AG09309 (cell line): ENCODE measurements around the gene DGKG.

Experiments used
- DNase-seq: peaks from one replicate; pipeline ENCODE4 v3.0.0-alpha.2; 2010; ENCODE audit warnings: low read depth
- H3K4me3 ChIP-seq: 2 replicates; pipeline ENCODE4 v1.5.1; 2011; ENCODE audit warnings: mild to moderate bottlenecking, low read depth, low read length, moderate library complexity; ENCODE audit not compliant: control insufficient read depth
- TF ChIP-seq, protein P1 (sequence below): IDR thresholded peaks from 2 replicates; pipeline ENCODE4 v1.5.1; 2011; ENCODE audit warnings: mild to moderate bottlenecking, low read depth, low read length, inconsistent platforms; ENCODE audit not compliant: insufficient read depth, control insufficient read depth; ENCODE audit errors: missing control alignments

Gene DGKG

DNA sequence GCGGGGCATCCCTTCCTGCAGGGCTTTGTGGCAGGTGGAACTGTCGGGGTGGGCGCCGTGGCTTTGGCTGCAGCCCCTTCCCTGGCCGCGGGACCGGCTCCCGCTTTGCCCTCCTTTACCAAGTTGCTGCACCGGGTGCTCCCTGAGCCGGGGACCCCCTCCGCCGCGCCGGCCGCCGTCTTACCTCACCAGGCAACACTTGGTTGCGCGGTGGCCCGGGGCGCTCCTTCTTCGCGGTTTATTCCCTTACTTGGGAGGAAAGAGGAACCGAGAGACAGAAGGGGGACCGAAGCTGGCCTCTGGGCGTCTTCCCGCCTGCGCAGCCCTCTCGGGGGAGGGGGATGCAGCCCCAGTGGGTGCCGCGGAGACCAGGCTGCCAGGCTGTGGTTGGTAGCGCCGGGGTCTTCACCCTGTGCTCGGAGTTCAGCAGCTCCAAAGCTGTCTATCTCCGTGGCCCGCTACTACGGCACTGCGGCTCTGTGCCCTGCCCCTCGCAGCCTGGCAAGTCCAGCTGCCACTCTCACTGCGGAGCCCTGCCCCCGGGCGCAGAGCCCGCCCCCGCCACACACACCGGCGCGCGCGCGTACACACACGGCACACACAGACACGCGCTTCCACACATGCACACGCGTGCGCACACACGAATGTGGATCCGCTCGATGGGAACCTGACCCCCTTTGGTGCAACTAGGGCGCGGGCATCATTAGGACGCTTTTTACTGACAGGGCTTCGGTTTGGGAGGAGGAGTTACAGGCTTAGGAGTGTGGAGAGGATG, at the start of gene DGKG:
Gene DGKG (minus strand): TSS at position 473 of the 775 bp plus-strand sequence. CDS start 41,775 bp downstream, outside the sequence.
- no peak for DNase-seq
- TF ChIP-seq, protein P1, sequence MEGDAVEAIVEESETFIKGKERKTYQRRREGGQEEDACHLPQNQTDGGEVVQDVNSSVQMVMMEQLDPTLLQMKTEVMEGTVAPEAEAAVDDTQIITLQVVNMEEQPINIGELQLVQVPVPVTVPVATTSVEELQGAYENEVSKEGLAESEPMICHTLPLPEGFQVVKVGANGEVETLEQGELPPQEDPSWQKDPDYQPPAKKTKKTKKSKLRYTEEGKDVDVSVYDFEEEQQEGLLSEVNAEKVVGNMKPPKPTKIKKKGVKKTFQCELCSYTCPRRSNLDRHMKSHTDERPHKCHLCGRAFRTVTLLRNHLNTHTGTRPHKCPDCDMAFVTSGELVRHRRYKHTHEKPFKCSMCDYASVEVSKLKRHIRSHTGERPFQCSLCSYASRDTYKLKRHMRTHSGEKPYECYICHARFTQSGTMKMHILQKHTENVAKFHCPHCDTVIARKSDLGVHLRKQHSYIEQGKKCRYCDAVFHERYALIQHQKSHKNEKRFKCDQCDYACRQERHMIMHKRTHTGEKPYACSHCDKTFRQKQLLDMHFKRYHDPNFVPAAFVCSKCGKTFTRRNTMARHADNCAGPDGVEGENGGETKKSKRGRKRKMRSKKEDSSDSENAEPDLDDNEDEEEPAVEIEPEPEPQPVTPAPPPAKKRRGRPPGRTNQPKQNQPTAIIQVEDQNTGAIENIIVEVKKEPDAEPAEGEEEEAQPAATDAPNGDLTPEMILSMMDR: no peak
- no peak within 1 kb of the TSS; the same call in 1 of the 2 replicates for H3K4me3 ChIP-seq

DNA sequence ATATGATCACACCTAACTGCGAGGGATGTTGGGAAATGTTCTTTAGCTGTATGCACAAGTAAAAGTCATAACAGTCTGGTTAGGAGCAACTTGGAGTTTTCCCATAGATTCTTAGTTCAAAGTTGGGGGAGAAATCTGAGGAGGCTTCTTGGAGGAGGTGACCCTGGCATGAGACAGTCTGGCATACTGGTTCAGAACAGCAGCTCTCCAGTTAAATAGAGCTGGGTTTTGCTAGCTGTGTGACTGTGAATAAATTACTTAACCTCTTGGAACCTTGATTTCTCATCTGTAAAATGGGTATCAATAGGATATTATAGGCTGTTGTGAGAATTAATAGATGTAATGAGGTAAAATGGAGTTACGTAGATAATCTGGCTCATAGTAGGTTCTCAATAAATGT, 49.1 kb upstream of the DGKG start:
- no peak overlapping the region for H3K4me3 ChIP-seq
- TF ChIP-seq, protein P1: no peak
- no peak for DNase-seq

DNA sequence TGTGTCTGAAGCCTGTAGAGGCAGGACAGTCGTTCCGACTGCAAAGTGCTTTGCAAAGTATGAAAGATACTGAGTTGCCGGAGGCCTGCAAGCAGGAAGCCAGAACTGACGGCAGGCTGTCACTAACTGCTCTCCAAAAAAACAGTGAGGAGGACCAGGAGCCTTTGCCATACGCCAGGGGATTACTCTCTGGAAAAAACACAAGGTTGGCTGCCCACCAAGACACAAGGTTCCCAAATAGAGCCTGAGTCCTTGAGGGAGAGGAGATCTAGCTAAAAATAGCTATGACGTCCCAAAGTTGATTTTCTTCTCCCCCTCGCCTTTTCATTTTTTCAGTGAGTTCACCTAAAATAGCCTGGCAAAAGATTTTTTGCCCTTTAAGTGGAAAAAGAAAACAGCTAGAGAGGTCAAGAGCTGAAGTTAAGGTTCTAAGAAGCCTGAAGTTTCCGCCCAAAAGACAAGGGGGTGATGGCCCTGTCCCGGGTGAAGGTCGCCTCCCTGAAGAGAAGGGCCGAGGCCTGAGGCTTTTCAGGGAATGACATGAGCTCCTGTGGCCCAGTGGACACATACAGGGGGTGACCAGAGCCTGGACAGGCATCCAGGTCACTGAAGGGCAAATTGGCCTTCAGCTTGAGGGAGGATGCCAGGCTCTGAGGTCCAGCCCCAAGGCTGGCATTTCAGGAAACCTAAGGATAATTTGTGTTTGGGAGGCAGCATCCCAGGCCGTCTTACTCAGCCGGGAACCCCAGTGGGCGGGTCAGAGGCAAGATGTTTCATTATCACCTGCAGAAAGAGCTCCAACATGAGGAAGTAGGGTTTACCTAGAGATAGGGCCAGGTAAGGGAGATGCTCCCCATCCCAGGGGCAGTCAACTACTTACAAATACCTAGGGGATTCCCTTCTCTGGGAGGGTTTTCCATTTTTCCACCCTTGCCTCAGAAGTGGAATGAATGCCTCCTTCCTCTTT, 44.9 kb upstream of the DGKG start:
- TF ChIP-seq, protein P1: no peak
- no peak for DNase-seq
- no peak overlapping the region for H3K4me3 ChIP-seq

DNA sequence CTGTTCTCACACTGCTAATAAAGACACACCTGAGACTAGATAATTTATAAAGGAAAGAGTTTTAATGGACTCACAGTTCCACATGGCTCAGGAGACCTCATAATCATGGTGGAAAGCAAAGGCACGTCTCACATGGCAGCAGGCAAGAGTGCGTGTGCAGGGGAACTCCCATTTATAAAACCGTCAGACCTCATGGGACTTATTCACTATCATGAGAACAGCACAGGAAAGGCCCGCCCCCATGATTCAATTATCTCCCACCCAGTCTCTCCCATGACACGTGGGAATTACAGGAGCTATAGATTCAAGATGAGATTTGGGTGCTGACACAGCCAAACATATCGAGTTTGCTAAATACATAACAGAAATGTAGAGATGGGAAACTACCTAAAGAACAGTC, 39.5 kb upstream of the DGKG start:
- TF ChIP-seq, protein P1: no peak
- no peak for DNase-seq
- no peak overlapping the region for H3K4me3 ChIP-seq

DNA sequence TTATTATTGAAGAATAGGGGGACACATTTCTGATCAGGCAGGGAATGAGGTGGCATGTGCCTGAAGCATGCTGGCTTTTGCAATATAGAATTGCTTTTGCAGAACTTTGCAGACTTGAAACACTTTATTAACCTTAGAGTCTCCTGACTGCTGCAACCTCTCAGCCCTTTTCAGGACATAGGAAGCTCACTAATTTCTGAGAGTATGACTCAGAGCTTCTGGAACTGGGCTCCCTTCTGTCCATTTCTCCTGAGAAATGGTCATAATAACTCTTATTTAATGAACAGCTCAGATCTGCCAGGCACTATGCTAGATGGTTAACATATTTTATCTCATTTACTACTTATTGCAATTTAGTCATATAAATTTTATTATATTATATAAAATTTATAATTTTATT, 38.6 kb upstream of the DGKG start:
- TF ChIP-seq, protein P1: no peak
- H3K4me3 ChIP-seq: no peak overlapping the region
- DNase-seq: no peak

DNA sequence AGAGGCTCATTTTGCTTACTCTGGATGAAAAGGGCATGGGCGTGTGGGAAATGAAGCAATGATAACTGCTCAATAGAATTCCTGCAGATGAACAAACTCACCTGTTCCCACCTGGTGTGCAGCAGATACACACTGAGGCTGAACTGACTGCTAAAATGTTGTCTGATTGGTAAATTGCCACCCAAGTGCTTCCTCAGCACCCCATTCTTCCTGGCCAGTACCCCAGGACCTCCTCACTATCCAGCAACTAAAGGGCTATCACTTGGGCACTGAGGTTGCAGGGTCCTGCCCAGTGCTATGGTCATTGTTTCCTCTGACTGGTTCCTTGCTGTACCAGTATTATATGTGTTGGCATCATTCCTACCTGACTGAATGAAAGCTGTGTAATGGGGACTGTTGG, 38.0 kb upstream of the DGKG start:
- DNase-seq: no peak
- TF ChIP-seq, protein P1: no peak
- H3K4me3 ChIP-seq: no peak overlapping the region
